Mesendoderm (in vitro differentiated cells): ENCODE data around the gene KDM4B.

Experiments
- DNase-seq: peaks from one replicate; pipeline ENCODE4 v3.0.0; 2013
- H2AK5ac ChIP-seq: 2 replicates; pipeline ENCODE4 v1.6.1; 2013; ENCODE audit warnings: low read length, inconsistent platforms
- H2BK120ac ChIP-seq: 2 replicates; pipeline ENCODE4 v1.6.1; 2013; ENCODE audit warnings: low read depth, mild to moderate bottlenecking, low read length, moderate library complexity, mixed read lengths
- H2BK15ac ChIP-seq: replicated peaks from 2 replicates; pipeline ENCODE4 v1.6.1; 2013; ENCODE audit warnings: low read depth, mild to moderate bottlenecking, moderate library complexity
- H2BK5ac ChIP-seq: 2 replicates; pipeline ENCODE4 v1.6.1; 2013; ENCODE audit warnings: low read length, inconsistent platforms
- H3K18ac ChIP-seq: 2 replicates; pipeline ENCODE4 v1.6.1; 2013; ENCODE audit warnings: mild to moderate bottlenecking, low read length, mixed read lengths
- H3K23ac ChIP-seq: one replicate; pipeline ENCODE4 v1.6.1; 2013; ENCODE audit warnings: low read length
- H3K27ac ChIP-seq: 2 replicates; pipeline ENCODE4 v1.5.1; 2013; ENCODE audit warnings: low read depth, mild to moderate bottlenecking, inconsistent platforms, low read length, moderate library complexity
- H3K27me3 ChIP-seq: 2 replicates; pipeline ENCODE4 v1.6.1; 2013; ENCODE audit warnings: low read length, control low read depth, mild to moderate bottlenecking, inconsistent platforms; ENCODE audit not compliant: insufficient read depth, poor library complexity
- H3K36me3 ChIP-seq: 2 replicates; pipeline ENCODE4 v1.6.1; 2013; ENCODE audit warnings: low read length, inconsistent platforms; ENCODE audit not compliant: control insufficient read depth, insufficient read depth
- H3K4ac ChIP-seq: one replicate; pipeline ENCODE4 v1.6.1; 2013; ENCODE audit warnings: low read depth, mild to moderate bottlenecking, low read length, moderate library complexity
- H3K4me1 ChIP-seq: 2 replicates; pipeline ENCODE4 v1.6.1; 2013; ENCODE audit warnings: low read depth, low read length, inconsistent platforms; ENCODE audit not compliant: control insufficient read depth
- H3K4me2 ChIP-seq: 2 replicates; pipeline ENCODE4 v1.6.1; 2013; ENCODE audit warnings: low read length
- H3K4me3 ChIP-seq: 2 replicates; pipeline ENCODE4 v1.5.1; 2013; ENCODE audit warnings: mild to moderate bottlenecking, low read length
- H3K56ac ChIP-seq: one replicate; pipeline ENCODE4 v1.6.1; 2013; ENCODE audit warnings: low read length
- H3K79me1 ChIP-seq: 2 replicates; pipeline ENCODE4 v1.6.1; 2013; ENCODE audit warnings: low read length, inconsistent platforms
- H3K79me2 ChIP-seq: 2 replicates; pipeline ENCODE4 v1.6.1; 2013; ENCODE audit warnings: mild to moderate bottlenecking, low read length; ENCODE audit not compliant: control insufficient read depth, insufficient read depth
- H3K9ac ChIP-seq: 2 replicates; pipeline ENCODE4 v1.6.1; 2013; ENCODE audit warnings: low read length, inconsistent platforms
- H4K5ac ChIP-seq: one replicate; pipeline ENCODE4 v1.6.1; 2013; ENCODE audit warnings: low read length
- H4K8ac ChIP-seq: one replicate; pipeline ENCODE4 v1.6.1; 2013; ENCODE audit warnings: low read depth, mild to moderate bottlenecking, control low read depth, low read length, moderate library complexity
- WGBS: extraction: QIAGEN DNeasy Blood & Tissue Kit; methylation state at CpG from one replicate; pipeline ENCODE4 v1.1.7; 2013; ENCODE audit warnings: low lambda C conversion rate, missing lambda C conversion rate; ENCODE audit not compliant: insufficient coverage; ENCODE audit errors: extremely low coverage; 5-methylcytosine and 5-hydroxymethylcytosine counted together

Gene KDM4B

DNA sequence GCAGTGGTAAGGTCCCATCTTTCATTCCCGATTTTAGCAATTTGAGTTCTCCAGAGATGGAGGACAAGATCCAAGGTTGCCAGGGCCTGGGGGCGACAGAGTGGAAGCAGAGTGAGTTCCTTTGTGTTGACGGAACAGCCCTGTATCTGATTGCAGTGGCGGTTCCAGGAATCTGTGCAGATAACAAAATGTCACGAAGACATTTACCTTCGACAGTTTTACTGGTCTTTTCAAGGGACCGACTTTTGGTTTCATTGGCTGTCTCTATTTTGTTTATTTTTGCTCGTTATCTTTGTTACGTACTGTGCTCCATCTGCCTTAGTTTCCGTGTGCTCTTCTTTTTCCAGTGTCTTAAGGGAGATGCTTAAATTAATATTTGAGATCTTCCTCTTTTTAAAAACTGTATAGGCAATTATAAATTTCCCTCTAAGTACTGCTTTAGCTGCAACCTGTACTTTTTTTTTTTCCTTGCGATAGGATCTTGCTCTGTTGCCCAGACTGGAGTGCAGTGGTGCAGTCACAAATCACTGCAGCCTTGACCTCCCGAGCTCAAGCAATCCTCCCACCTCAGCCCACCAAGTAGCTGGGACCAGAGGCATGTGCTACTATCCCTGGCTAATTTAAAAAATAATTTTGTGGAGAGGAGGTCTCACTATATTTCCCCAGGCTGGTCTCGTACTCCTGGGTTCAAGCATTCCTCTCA lies 23.2 kb downstream of the KDM4B start:
- no peak overlapping the region for H3K27ac ChIP-seq
- H4K5ac ChIP-seq: no peak overlapping the region
- H3K79me1 ChIP-seq: peaks cover 15% of the 10 kb centered on the region
- H3K9ac ChIP-seq: no peak overlapping the region
- H2BK15ac ChIP-seq: no peak overlapping the region
- H2BK5ac ChIP-seq: no peak overlapping the region
- no peak overlapping the region for H3K18ac ChIP-seq
- no peaks in the 10 kb centered on the region for H3K27me3 ChIP-seq
- H2AK5ac ChIP-seq: no peak overlapping the region
- no peak overlapping the region for H2BK120ac ChIP-seq
- no peak overlapping the region for H3K4me2 ChIP-seq
- no peak overlapping the region for H3K23ac ChIP-seq
- peak; percentile 23 for DNase-seq
- no peak overlapping the region for H3K4ac ChIP-seq
- H3K4me3 ChIP-seq: no peak overlapping the region
- no peaks in the 10 kb centered on the region for H3K36me3 ChIP-seq
- H3K56ac ChIP-seq: no peak overlapping the region
- H3K4me1 ChIP-seq: peaks cover 2% of the 10 kb centered on the region
- H4K8ac ChIP-seq: no peak overlapping the region
- WGBS: no CpG with 5 or more reads among the region's 13 CpGs
- H3K79me2 ChIP-seq: peaks cover 6% of the 10 kb centered on the region

DNA sequence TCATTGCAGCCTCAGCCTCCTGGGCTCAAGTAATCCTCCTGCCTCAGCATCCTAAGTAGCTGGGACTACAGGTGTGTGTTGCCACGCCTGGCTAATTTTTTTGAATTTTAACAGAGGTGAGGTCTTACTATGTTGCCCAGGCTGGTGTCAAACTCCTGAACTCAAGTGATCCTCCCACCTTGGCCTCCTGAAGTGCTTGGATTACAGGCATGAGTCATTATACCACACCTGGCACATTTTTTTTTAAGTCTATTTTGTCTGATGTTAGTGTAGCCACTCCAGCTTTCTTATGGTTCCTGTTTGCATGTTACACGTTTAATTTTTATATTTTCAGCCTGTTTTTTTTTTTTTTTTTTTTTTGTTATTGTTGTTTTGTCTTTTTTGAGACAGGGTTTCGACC lies 24.8 kb downstream of the KDM4B start:
- Histone ChIP-seq H3K9ac (no peak overlapping the region), H4K8ac (no peak overlapping the region), H3K79me2 (peaks cover 2% of the 10 kb centered on the region), H3K4me3 (no peak overlapping the region), H3K18ac (no peak overlapping the region), H3K27ac (no peak overlapping the region), H3K36me3 (no peaks in the 10 kb centered on the region), H3K56ac (no peak overlapping the region), H4K5ac (no peak overlapping the region), H2BK120ac (no peak overlapping the region), H3K4me1 (peaks cover 2% of the 10 kb centered on the region), H2AK5ac (no peak overlapping the region), H3K27me3 (no peaks in the 10 kb centered on the region), H3K23ac (no peak overlapping the region), H2BK5ac (no peak overlapping the region), H3K4ac (no peak overlapping the region), H2BK15ac (no peak overlapping the region), H3K79me1 (peaks cover 15% of the 10 kb centered on the region), H3K4me2 (no peak overlapping the region)
- no peak for DNase-seq
- WGBS: no CpG with 5 or more reads among the region's 3 CpGs

DNA sequence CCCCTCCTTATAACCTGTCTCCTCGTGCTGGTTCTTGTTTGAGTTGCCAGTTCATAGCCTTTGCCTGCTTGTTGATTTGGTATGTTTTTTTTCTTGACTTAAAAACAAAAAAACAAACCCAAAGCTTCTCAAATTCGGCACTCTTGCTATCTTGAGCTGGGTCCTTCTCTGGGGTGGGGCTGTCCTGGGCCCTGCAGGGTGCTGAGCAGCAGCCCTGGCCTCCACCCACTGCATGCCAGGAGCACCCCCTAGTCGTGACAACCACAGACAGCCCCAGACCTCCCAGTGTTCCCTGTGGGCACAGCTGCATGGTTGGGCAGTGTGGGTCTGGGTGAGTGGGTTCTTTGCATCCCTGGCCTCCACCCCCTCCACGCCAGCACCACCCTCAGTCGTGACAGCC lies 27.8 kb downstream of the KDM4B start:
- Histone ChIP-seq H3K18ac (no peak overlapping the region), H4K5ac (no peak overlapping the region), H3K56ac (no peak overlapping the region), H2AK5ac (no peak overlapping the region), H3K79me2 (peaks cover 2% of the 10 kb centered on the region), H3K4me2 (no peak overlapping the region), H3K9ac (no peak overlapping the region), H2BK5ac (no peak overlapping the region), H2BK15ac (no peak overlapping the region), H3K36me3 (no peaks in the 10 kb centered on the region), H2BK120ac (no peak overlapping the region), H3K4ac (no peak overlapping the region), H3K4me1 (no peaks in the 10 kb centered on the region), H3K79me1 (peaks cover 12% of the 10 kb centered on the region), H3K27ac (no peak overlapping the region), H3K27me3 (no peaks in the 10 kb centered on the region), H4K8ac (no peak overlapping the region), H3K4me3 (no peak overlapping the region), H3K23ac (no peak overlapping the region)
- WGBS: no CpG with 5 or more reads among the region's 5 CpGs
- DNase-seq: no peak

DNA sequence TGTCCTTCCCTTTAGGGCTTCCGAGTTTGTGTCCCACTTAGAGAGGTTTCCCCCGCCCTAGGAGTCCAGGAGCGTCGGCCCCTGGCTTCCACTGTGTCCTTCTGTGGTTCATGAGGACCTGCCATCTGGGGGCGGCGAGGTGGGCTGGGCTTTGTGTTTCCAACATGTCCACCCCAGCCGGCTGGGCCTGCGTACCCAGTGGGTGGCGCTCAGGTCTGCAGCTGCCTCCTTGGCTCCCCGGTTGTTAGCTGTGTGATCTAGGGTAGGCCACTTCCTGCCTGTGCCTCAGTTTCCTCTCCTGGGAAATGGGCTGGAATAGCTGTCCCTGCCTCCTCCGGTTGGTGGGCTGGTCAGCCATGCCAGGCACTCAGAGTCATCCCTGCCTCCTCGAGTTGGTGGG lies 28.4 kb downstream of the KDM4B start:
- H3K36me3 ChIP-seq: no peaks in the 10 kb centered on the region
- no peak overlapping the region for H3K9ac ChIP-seq
- H4K8ac ChIP-seq: no peak overlapping the region
- no peak overlapping the region for H3K27ac ChIP-seq
- no peak overlapping the region for H3K56ac ChIP-seq
- H2AK5ac ChIP-seq: no peak overlapping the region
- no peak overlapping the region for H3K18ac ChIP-seq
- H2BK15ac ChIP-seq: no peak overlapping the region
- no peak overlapping the region for H3K23ac ChIP-seq
- no peak overlapping the region for H3K4ac ChIP-seq
- no peak overlapping the region for H2BK120ac ChIP-seq
- no peaks in the 10 kb centered on the region for H3K4me1 ChIP-seq
- H3K4me3 ChIP-seq: no peak overlapping the region
- H3K79me1 ChIP-seq: peaks cover 12% of the 10 kb centered on the region
- WGBS: no CpG with 5 or more reads among the region's 12 CpGs
- H3K27me3 ChIP-seq: no peaks in the 10 kb centered on the region
- H4K5ac ChIP-seq: no peak overlapping the region
- no peak overlapping the region for H3K4me2 ChIP-seq
- no peak for DNase-seq
- H3K79me2 ChIP-seq: peaks cover 2% of the 10 kb centered on the region
- no peak overlapping the region for H2BK5ac ChIP-seq

DNA sequence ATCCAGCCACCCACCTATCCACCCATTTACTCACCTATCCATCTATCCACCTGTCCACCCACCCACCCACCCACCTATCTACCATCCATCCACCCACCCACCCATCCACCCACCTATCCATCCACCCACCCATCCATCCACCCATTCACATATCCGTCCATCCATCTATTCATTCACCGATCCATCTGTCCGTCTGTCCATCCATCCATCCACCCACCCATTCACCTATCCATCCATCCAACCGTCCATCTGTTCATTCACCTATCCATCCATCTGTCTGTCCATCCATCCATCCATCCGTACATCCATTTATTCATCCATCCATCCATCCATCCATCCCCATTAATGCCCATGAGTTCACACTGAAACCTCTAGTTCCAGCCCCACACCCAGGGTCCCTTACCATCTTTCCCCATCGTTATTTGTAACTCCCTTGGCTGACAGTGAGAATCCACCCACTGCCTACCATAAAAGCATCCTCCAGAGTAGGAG lies 31.3 kb downstream of the KDM4B start:
- H4K8ac ChIP-seq: no peak overlapping the region
- H3K56ac ChIP-seq: no peak overlapping the region
- H3K4me3 ChIP-seq: no peak overlapping the region
- H3K79me1 ChIP-seq: peaks cover 12% of the 10 kb centered on the region
- H3K23ac ChIP-seq: no peak overlapping the region
- no peak overlapping the region for H2BK120ac ChIP-seq
- H4K5ac ChIP-seq: no peak overlapping the region
- H3K4ac ChIP-seq: no peak overlapping the region
- H3K4me2 ChIP-seq: no peak overlapping the region
- no peak overlapping the region for H2AK5ac ChIP-seq
- no peak overlapping the region for H2BK5ac ChIP-seq
- no peaks in the 10 kb centered on the region for H3K27me3 ChIP-seq
- H3K79me2 ChIP-seq: no peaks in the 10 kb centered on the region
- H3K36me3 ChIP-seq: no peaks in the 10 kb centered on the region
- H3K27ac ChIP-seq: no peak overlapping the region
- H3K4me1 ChIP-seq: no peaks in the 10 kb centered on the region
- DNase-seq: no peak
- H3K18ac ChIP-seq: no peak overlapping the region
- no peak overlapping the region for H3K9ac ChIP-seq
- WGBS: no CpG with 5 or more reads among the region's 6 CpGs
- no peak overlapping the region for H2BK15ac ChIP-seq

DNA sequence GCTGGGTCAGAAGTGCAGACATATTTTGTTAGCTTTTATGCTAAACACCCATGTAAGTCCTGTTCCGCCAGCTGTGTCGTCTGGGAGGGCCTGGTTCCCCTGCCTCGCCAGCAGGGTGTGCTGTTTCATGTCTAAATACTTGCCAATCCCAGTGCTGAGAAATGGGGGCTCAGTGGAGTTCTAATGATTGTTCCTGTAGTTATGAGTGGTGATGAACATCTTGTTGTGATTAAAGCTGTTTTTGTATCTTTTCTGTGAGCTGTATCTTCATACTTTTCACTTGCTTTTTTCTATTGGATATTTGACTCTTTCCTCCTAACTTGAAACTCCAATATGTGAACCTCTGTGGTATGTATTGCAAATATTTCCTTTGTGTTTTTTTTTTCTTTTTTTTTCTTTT lies 32.7 kb downstream of the KDM4B start:
- Histone ChIP-seq H3K36me3 (no peaks in the 10 kb centered on the region), H2BK15ac (no peak overlapping the region), H3K79me2 (no peaks in the 10 kb centered on the region), H3K18ac (no peak overlapping the region), H2AK5ac (no peak overlapping the region), H2BK5ac (no peak overlapping the region), H3K4ac (no peak overlapping the region), H3K56ac (no peak overlapping the region), H3K9ac (no peak overlapping the region), H3K79me1 (peaks cover 10% of the 10 kb centered on the region), H2BK120ac (no peak overlapping the region), H4K5ac (no peak overlapping the region), H3K4me3 (no peak overlapping the region), H3K4me1 (no peaks in the 10 kb centered on the region), H3K23ac (no peak overlapping the region), H3K4me2 (no peak overlapping the region), H3K27ac (no peak overlapping the region), H4K8ac (no peak overlapping the region), H3K27me3 (no peaks in the 10 kb centered on the region)
- WGBS: no CpG with 5 or more reads among the region's 3 CpGs
- DNase-seq: peak; percentile 57
